ENCODE measurements around the gene FAM187B. TPM values are rescaled to one million over a fixed set of nuclear protein-coding genes. Genes with fewer than 3 reads are reported as not detected.

Gene FAM187B
- total and polyA plus RNA-seq, 2 of the 4 experiments (the other 2 are of a cell fraction), result not detected

DNA sequence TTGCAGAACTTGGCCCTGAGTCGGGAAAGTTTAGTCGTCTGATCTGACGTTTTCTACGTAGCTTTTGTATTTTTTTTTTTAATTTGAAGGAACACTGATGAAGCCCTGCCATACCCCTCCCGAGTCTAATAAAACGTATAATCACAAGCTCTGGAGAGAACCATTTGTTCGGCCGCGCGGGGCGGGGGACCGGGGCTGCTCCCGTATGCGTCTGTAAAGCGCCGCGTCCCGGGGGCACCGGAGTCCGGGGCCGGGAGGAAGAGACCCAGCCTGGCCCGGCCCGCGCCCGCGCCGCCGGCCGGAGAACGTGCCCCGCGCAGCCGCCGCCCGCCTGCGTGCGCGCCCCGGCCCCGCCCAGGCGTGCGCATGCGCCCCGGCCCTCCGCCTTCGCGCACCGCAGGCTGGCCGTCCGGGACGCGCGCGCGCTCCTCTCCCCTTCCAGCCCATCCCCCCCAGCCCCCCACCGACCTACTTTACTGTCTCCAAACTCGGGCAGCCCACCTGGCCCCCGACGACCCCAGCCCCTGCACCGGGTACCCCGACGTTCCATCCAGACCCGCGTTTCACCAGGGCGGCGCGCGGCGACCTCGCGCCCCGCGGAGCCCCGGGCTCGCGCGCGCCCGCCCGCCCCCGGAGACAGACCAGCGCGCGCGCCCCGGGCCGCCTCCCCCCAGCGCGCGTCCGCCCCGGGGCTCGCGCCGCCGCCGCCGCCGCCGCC, 39.4 kb upstream of the FAM187B start:
- Histone ChIP-seq H3K27me3 (ENCODE audit: control insufficient read depth, insufficient read depth, low read length) (no peaks in the 10 kb centered on the region), H4K8ac (ENCODE audit: low read depth in 2 of 2, low read length in 2 of 2) (peak overlapping the region; percentile 98 to 100), H2AK5ac (ENCODE audit: low read depth, low read length) (peak overlapping the region; percentile 98), H2AK9ac (replicated peaks; ENCODE audit: low read depth, low read length, poor library complexity) (peak overlapping the region; percentile 99), H3K23ac (ENCODE audit: low read depth, low read length) (peak overlapping the region; percentile 83), H2BK5ac (ENCODE audit: low read depth, low read length, poor library complexity, severe bottlenecking) (peak overlapping the region; percentile 92), H3K4me2 (ENCODE audit: low read depth, low read length) (peak overlapping the region; percentile 54), H3K9me3 (ENCODE audit: control insufficient read depth, insufficient read depth, low read length) (no peaks in the 10 kb centered on the region), H3K79me1 (ENCODE audit: low read depth in 1 of 2, low read length in 2 of 2) (peaks cover 14 to 42% of the 10 kb centered on the region in 2 experiments), H3K4me1 (ENCODE audit: control insufficient read depth, insufficient read depth, low read length) (peaks cover 7% of the 10 kb centered on the region), H3K9me1 (ENCODE audit: insufficient read depth, low read length) (peaks cover 8% of the 10 kb centered on the region), H3K56ac (ENCODE audit: extremely low read depth, insufficient read depth, low read length) (peak overlapping the region; percentile 99), H3K36me3 (ENCODE audit: control insufficient read depth, insufficient read depth, low read length) (peaks cover 27% of the 10 kb centered on the region), H2AFZ (replicated peaks; ENCODE audit: low read length, poor library complexity) (peak overlapping the region; percentile 95), H4K91ac (ENCODE audit: insufficient read depth, low read depth, low read length) (peak overlapping the region; percentile 89), H3K4me3 (ENCODE audit: insufficient read depth, low read depth, low read length) (peak overlapping the region; percentile 73), H3K27ac (ENCODE audit: insufficient read depth, low read length) (peak overlapping the region; percentile 95), H2BK20ac (ENCODE audit: low read depth, low read length) (no peak overlapping the region), H2BK15ac (ENCODE audit: low read depth, low read length) (no peak overlapping the region; the same call in 2 of the 3 replicates), H4K5ac (ENCODE audit: low read depth, low read length) (peak overlapping the region; percentile 65), H3K4ac (ENCODE audit: low read depth, low read length) (peak overlapping the region; percentile 87), H3K14ac (replicated peaks; ENCODE audit: low read depth, low read length) (peak overlapping the region; percentile 86), H3K18ac (ENCODE audit: low read depth, low read length) (peak overlapping the region; percentile 42), H2BK120ac (ENCODE audit: low read depth, low read length) (peak overlapping the region; percentile 79; the same call in 1 of the 2 replicates), H4K20me1 (ENCODE audit: insufficient read depth, low read length) (no peaks in the 10 kb centered on the region), H3K9ac (ENCODE audit: low read depth, low read length) (peak overlapping the region; percentile 92)
- WGBS, 2 experiments (ENCODE audit: extremely low coverage in 2 of 2, insufficient read length in 1 of 2), result 0% methylated on average over 5 of the region's 100 CpGs; no CpG with 5 or more reads in 1 of the 2 experiments
- dilution Hi-C loops (cut with HindIII; ENCODE audit: low sequenced_read_pairs, unreplicated experiment) (no loop called here), in situ Hi-C loops (cut with MboI; ENCODE audit: low sequenced_read_pairs) (no loop called here), intact Hi-C loops (cut with micrococcal nuclease) (loop anchor here (2.0 to 5.0 kb wide), 2 partner anchors 126 to 201 kb away; partner anchors contain the start of gene FXYD7)
- peak; percentile 67 for DNase-seq
- CTCF ChIA-PET, result interaction anchor here (0.6 kb wide), 1 partner anchor 60 kb away, joined by 3 read pairs; no protein-coding TSS in a partner anchor
- POLR2A ChIA-PET (ENCODE audit: unreplicated experiment), result interaction anchor here (0.6 kb wide), 4 partner anchors 10 to 488 kb away, joined by 3 to 10 read pairs (median 4); no protein-coding TSS in a partner anchor
- no TSS peak for BruUV-seq (replicated peaks)
- ATAC-seq (ENCODE audit: low read depth), result peak; percentile 69
- TF ChIP-seq MAFK (IDR thresholded peaks at IDR 0.05; ENCODE audit: low read depth, low read length) (no peak), BHLHE40 (IDR thresholded peaks at IDR 0.05; ENCODE audit: low read depth, low read length) (peak; percentile 29; the same call in 1 of the 2 replicates), POLR2A (IDR thresholded peaks at IDR 0.05; ENCODE audit: low read depth, low read length) (peak; percentile 56)
